HepG2 (cell line): ENCODE measurements around the gene FIBP. TPM values are rescaled to one million over a fixed set of nuclear protein-coding genes. Genes with fewer than 3 reads are reported as not detected.
A peak's percentile ranks its signal among the peaks of the same experiment; 100 is the strongest.

Source experiments
- AGO1 ChIP-seq: fragments of 200-400 bp; formaldehyde crosslinking; IDR thresholded peaks from 2 replicates; pipeline ENCODE4 v1.6.1; 2017; ENCODE audit warnings: mild to moderate bottlenecking, low read depth, low read length, moderate library complexity; ENCODE audit not compliant: poor library complexity, severe bottlenecking
- BHLHE40 ChIP-seq: IDR thresholded peaks from 2 replicates; pipeline ENCODE4 v1.6.1; 2011; ENCODE audit warnings: low read length, improper control_type of control experiment
- CENPT ChIP-seq: sonication (generic); formaldehyde crosslinking; IDR thresholded peaks from 2 replicates; pipeline ENCODE4 v1.8.0; 2022; ENCODE audit warnings: low read depth, mild to moderate bottlenecking, moderate library complexity, missing genetic modification reagents
- GATAD2A ChIP-seq: IDR thresholded peaks from 2 replicates; pipeline ENCODE4 v1.6.1; 2016
- KDM2A ChIP-seq: sonication (generic); formaldehyde crosslinking; IDR thresholded peaks from 2 replicates; pipeline ENCODE4 v1.4.0; 2020; ENCODE audit warnings: low read depth, missing genetic modification reagents, borderline replicate concordance
- LCORL ChIP-seq, 2 experiments: fragments of 450-650 bp in 1 of 2; sonication (generic) in 1 of 2; formaldehyde crosslinking in 1 of 2; IDR thresholded peaks; 2 replicates each; pipeline versions ENCODE4 v1.5.0 to v1.6.1; 2017 to 2020; ENCODE audit warnings: antibody characterized with exemption in 1 of 2, missing genetic modification reagents in 1 of 2
- RXRB ChIP-seq: IDR thresholded peaks from 2 replicates; pipeline ENCODE4 v1.6.1; 2016; ENCODE audit warnings: borderline replicate concordance, missing genetic modification reagents, missing compliant biosample characterization
- TEAD3 ChIP-seq: optimal IDR thresholded peaks from 2 replicates; pipeline ENCODE3; 2016; ENCODE audit warnings: borderline replicate concordance
- ZKSCAN8 ChIP-seq: IDR thresholded peaks from 2 replicates; pipeline ENCODE4 v1.6.1; 2016; ENCODE audit warnings: borderline replicate concordance, missing genetic modification reagents, missing compliant biosample characterization
- ZNF224 ChIP-seq: sonication (generic); formaldehyde crosslinking; IDR thresholded peaks from 2 replicates; pipeline ENCODE4 v1.5.0; 2020; ENCODE audit warnings: mild to moderate bottlenecking, missing genetic modification reagents
- ZNF230 ChIP-seq: sonication (generic); formaldehyde crosslinking; IDR thresholded peaks from 2 replicates; pipeline ENCODE4 v1.4.0; 2020; ENCODE audit warnings: mild to moderate bottlenecking, missing genetic modification reagents
- ZNF775 ChIP-seq: sonication (generic); formaldehyde crosslinking; IDR thresholded peaks from 2 replicates; pipeline ENCODE4 v1.4.0; 2020; ENCODE audit warnings: missing genetic modification reagents, mild to moderate bottlenecking, moderate library complexity, borderline replicate concordance
- polyA plus RNA-seq, 8 experiments: library from polyadenylated mRNA; depleted of rRNA in 3 of 8; stranded (reverse) in 7 of 8; unstranded in 1 of 8; fragments of >200 nt; fragmentation: Illumina TruSeq in 4 of 8; extraction: Trizol in 4 of 8; gene quantifications; 2 replicates each; pipeline versions ENCODE4 v1.2.1 to v1.2.3, GENCODE V29; 2011 to 2016; ENCODE audit warnings: low read depth in 4 of 8, missing spikeins in 1 of 8, mixed read lengths in 1 of 8; ENCODE audit not compliant: insufficient read depth in 1 of 8
- total RNA-seq, 5 experiments: library from RNA; depleted of rRNA; stranded (reverse); fragments of >200 nt; fragmentation: Illumina TruSeq; extraction: Trizol; gene quantifications; 2 replicates each; pipeline ENCODE4 v1.2.3, GENCODE V29; 2016; ENCODE audit warnings: low read depth in 1 of 5
- TF ChIP-seq, protein P1 (sequence below): sonication (generic); formaldehyde crosslinking; IDR thresholded peaks from 2 replicates; pipeline ENCODE4 v1.8.1; 2023; ENCODE audit warnings: missing genetic modification reagents, mild to moderate bottlenecking, borderline replicate concordance
- TF ChIP-seq, protein P2 (sequence below): sonication (generic); formaldehyde crosslinking; IDR thresholded peaks from 2 replicates; pipeline ENCODE4 v1.4.0; 2020; ENCODE audit warnings: missing genetic modification reagents, low read depth, mild to moderate bottlenecking, borderline replicate concordance
- TF ChIP-seq, protein P3 (sequence below): sonication (generic); formaldehyde crosslinking; IDR thresholded peaks from 2 replicates; pipeline ENCODE4 v1.4.0; 2020; ENCODE audit warnings: low read depth, missing genetic modification reagents
- TF ChIP-seq, protein P4 (sequence below): sonication (generic); formaldehyde crosslinking; IDR thresholded peaks from 2 replicates; pipeline ENCODE4 v1.5.0; 2020; ENCODE audit warnings: mild to moderate bottlenecking, missing genetic modification reagents
- TF ChIP-seq, protein P5 (sequence below): sonication (generic); formaldehyde crosslinking; IDR thresholded peaks from 2 replicates; pipeline ENCODE4 v1.5.1; 2020; ENCODE audit warnings: mild to moderate bottlenecking, missing genetic modification reagents, moderate library complexity

Gene FIBP
- total and polyA plus RNA-seq, 2 of the 13 experiments (the other 11 are each of a cell fraction or from before 2014, with no cell fraction given): 42.9 to 62.1 TPM

DNA sequence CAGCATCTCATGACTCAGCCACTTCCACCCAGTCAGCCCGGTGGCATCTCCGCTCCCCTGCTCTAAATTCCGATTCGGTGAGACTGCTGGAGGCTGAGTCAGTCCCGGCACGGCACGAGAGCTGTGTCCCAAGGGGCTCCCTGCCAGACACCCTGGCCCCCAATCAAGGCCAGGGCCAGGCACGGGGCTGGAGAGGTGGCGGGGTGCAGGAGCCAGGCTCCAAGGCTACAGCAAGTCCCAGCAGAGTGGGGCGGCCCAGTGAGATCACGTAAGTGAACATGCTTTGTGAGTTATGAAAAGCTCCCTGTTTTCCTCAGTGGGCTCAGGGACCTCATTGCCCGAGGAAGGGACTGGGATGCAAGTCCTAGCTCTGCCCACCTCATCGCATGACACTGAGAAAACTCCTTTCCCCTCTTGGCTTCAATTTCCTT is 27.6 kb upstream of the FIBP start (continued):
- TF ChIP-seq ZNF224 (CRISPR knock-in tag) (no peak), GATAD2A (0 out of 2 replicates have a peak, but pooled peaks have one; percentile 17), CENPT (CRISPR knock-in tag) (no peak), LCORL (IDR thresholded peaks at IDR 0.05) (no peak), LCORL (CRISPR knock-in tag; IDR thresholded peaks at IDR 0.05) (peak; percentile 46; the same call in 1 of the 2 replicates), TEAD3 (CRISPR knock-in tag) (peak; percentile 76), BHLHE40 (peak; percentile 95), AGO1 (peak; percentile 87), ZKSCAN8 (CRISPR knock-in tag) (no peak), ZNF230 (no peak), ZNF775 (CRISPR knock-in tag) (no peak), KDM2A (CRISPR knock-in tag) (peak; percentile 83), RXRB (CRISPR knock-in tag) (peak; percentile 25; the same call in 1 of the 2 replicates)
- TF ChIP-seq, protein P1, sequence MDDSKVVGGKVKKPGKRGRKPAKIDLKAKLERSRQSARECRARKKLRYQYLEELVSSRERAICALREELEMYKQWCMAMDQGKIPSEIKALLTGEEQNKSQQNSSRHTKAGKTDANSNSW (CRISPR knock-in tag): no peak
- TF ChIP-seq, protein P2, sequence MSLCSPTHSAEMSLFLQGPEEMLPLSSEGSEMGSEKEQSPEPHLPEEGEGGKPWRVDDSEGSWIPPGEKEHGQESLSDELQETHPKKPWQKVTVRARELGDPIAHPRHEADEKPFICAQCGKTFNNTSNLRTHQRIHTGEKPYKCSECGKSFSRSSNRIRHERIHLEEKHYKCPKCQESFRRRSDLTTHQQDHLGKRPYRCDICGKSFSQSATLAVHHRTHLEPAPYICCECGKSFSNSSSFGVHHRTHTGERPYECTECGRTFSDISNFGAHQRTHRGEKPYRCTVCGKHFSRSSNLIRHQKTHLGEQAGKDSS: no peak
- TF ChIP-seq, protein P3, sequence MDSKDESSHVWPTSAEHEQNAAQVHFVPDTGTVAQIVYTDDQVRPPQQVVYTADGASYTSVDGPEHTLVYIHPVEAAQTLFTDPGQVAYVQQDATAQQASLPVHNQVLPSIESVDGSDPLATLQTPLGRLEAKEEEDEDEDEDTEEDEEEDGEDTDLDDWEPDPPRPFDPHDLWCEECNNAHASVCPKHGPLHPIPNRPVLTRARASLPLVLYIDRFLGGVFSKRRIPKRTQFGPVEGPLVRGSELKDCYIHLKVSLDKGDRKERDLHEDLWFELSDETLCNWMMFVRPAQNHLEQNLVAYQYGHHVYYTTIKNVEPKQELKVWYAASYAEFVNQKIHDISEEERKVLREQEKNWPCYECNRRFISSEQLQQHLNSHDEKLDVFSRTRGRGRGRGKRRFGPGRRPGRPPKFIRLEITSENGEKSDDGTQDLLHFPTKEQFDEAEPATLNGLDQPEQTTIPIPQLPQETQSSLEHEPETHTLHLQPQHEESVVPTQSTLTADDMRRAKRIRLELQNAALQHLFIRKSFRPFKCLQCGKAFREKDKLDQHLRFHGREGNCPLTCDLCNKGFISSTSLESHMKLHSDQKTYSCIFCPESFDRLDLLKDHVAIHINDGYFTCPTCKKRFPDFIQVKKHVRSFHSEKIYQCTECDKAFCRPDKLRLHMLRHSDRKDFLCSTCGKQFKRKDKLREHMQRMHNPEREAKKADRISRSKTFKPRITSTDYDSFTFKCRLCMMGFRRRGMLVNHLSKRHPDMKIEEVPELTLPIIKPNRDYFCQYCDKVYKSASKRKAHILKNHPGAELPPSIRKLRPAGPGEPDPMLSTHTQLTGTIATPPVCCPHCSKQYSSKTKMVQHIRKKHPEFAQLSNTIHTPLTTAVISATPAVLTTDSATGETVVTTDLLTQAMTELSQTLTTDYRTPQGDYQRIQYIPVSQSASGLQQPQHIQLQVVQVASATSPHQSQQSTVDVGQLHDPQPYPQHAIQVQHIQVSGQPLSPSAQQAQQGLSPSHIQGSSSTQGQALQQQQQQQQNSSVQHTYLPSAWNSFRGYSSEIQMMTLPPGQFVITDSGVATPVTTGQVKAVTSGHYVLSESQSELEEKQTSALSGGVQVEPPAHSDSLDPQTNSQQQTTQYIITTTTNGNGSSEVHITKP: peak; percentile 75
- TF ChIP-seq, protein P4, sequence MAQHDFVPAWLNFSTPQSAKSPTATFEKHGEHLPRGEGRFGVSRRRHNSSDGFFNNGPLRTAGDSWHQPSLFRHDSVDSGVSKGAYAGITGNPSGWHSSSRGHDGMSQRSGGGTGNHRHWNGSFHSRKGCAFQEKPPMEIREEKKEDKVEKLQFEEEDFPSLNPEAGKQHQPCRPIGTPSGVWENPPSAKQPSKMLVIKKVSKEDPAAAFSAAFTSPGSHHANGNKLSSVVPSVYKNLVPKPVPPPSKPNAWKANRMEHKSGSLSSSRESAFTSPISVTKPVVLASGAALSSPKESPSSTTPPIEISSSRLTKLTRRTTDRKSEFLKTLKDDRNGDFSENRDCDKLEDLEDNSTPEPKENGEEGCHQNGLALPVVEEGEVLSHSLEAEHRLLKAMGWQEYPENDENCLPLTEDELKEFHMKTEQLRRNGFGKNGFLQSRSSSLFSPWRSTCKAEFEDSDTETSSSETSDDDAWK (CRISPR knock-in tag): no peak
- TF ChIP-seq, protein P5, sequence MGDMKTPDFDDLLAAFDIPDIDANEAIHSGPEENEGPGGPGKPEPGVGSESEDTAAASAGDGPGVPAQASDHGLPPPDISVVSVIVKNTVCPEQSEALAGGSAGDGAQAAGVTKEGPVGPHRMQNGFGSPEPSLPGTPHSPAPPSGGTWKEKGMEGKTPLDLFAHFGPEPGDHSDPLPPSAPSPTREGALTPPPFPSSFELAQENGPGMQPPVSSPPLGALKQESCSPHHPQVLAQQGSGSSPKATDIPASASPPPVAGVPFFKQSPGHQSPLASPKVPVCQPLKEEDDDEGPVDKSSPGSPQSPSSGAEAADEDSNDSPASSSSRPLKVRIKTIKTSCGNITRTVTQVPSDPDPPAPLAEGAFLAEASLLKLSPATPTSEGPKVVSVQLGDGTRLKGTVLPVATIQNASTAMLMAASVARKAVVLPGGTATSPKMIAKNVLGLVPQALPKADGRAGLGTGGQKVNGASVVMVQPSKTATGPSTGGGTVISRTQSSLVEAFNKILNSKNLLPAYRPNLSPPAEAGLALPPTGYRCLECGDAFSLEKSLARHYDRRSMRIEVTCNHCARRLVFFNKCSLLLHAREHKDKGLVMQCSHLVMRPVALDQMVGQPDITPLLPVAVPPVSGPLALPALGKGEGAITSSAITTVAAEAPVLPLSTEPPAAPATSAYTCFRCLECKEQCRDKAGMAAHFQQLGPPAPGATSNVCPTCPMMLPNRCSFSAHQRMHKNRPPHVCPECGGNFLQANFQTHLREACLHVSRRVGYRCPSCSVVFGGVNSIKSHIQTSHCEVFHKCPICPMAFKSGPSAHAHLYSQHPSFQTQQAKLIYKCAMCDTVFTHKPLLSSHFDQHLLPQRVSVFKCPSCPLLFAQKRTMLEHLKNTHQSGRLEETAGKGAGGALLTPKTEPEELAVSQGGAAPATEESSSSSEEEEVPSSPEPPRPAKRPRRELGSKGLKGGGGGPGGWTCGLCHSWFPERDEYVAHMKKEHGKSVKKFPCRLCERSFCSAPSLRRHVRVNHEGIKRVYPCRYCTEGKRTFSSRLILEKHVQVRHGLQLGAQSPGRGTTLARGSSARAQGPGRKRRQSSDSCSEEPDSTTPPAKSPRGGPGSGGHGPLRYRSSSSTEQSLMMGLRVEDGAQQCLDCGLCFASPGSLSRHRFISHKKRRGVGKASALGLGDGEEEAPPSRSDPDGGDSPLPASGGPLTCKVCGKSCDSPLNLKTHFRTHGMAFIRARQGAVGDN (CRISPR knock-in tag): peak; percentile 47
